Left colon (tissue), 2 donors: ENCODE results near the gene ARL10. TPM values are rescaled to one million over a fixed set of nuclear protein-coding genes. Genes with fewer than 3 reads are reported as not detected.

Experiments
- ATAC-seq: fragments of 200-7000 bp; cut with Tn5 transposase; one replicate; pipeline ENCODE4 v1.9.1; 2020; ENCODE audit warnings: mild to moderate bottlenecking, moderate library complexity
- DNase-seq, 2 donors: peaks; one replicate each; pipeline ENCODE4 v3.0.0-alpha.2; 2020
- intact Hi-C, 2 donors: fragments of 100-400 bp; cut with DNase I in 1 of 2; cut with micrococcal nuclease in 1 of 2; formaldehyde crosslinking; loops; one replicate each; pipeline versions ENCODE4 v1.11.2 to v1.14.0; 2022; cut with DNase I, micrococcal nuclease
- total RNA-seq, 2 donors: library from RNA; stranded (reverse); fragmentation: NEBNext Ultra II Directional; extraction: Animal tissue kit (Norgen Biotek cat#: 25700); gene quantifications; one replicate each; pipeline ENCODE4 v1.2.1, GENCODE V29; 2021
- donor health status: DM: no; HTN: no; CAD: no.
- donor health status: DM: yes; HTN: yes; CAD: no.

Gene ARL10
- total RNA-seq, 2 donors from 2014 or later: 1.0 to 1.8 TPM

DNA sequence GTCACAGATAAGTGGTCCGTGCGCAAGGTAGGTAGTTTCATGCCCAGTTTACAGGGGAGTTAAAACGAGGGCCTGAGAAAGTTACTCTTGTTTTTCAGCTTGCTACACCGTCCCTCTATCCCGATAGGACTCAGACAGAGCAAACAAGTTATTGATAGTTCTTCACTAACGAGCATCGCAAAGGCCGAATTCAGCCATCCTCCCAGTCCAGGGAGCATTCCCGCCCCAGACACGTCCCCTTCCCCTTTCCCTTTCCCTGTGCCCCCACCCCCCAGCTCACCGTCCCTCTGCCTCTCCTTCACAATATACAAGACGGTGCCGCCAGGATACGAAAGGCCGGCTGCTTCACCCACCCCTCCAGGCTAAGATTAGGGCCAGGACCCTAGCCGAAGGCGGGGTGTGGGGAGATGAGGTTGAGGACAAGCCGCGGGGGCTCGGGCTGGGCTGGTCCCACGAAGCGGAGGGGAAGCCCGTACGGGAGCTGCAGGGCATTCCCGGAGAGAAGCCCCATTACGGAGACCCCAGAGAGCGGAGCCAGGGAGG, 4.3 kb upstream of the ARL10 start:
- DNase-seq (peak; percentile 36 to 51), ATAC-seq (peak; percentile 43)
- intact Hi-C loops: no loop called here

GRCh38 chr5:176361437-176362232, 3.7 kb upstream of the ARL10 start, which contains the start of gene KIAA1191:
TSS of gene KIAA1191 (minus strand) at chr5:176361764. CDS start at chr5:176359508, 2,256 bp downstream.
- DNase-seq (peak; percentile 96 to 97), ATAC-seq (peak; percentile 98)
- intact Hi-C loops: no loop called here

DNA sequence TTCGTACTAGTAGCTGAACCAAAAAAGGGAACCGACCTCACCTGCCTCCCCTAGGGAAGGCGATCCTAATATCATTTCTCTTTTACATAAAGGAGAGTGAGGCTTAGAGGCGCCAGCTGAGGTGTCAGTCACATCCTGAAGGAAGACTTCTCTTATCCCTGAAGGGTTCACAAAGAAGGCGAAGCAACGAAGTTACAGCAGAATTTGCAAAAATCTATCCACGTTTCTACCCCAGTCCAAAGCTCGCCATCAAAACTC, 3.1 kb upstream of the ARL10 start:
- intact Hi-C loops: no loop called here
- no peak for ATAC-seq
- DNase-seq: no peak

- intact Hi-C loops: no loop called here
- no peak for DNase-seq
- ATAC-seq: no peak
Measured at GRCh38 chr5:176364765-176365350, 429 bp upstream of the ARL10 start.

DNA sequence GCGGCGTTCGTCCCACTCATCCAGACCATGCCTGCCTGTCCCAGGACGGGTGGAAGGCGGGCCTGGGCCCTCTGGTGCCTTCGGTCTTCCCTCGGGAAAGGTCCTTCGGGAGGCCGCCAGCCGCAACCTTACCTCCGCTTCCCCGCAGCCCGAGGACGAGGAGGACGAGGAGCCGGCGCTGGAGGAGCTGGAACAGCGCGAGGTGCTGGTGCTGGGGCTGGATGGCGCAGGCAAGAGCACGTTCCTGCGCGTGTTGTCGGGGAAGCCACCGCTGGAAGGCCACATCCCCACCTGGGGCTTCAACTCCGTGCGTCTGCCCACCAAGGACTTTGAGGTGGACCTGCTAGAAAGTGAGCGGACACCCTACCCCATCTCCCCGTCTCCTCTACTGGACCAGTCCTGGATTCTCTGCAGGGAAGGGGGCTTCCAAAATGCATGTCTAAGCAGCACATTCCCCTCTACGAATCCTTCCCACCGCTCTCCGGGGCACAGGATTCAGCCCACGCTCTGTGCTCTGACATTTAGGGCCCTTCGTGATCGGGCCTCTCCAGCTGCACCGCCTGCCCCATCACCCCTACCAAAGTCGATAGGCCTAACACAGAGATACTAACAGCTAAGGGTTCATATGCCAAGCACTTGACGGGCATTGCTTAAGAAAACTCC, 1.1 kb downstream of the ARL10 start:
- intact Hi-C loops: no loop called here
- DNase-seq: no peak
- ATAC-seq: no peak

DNA sequence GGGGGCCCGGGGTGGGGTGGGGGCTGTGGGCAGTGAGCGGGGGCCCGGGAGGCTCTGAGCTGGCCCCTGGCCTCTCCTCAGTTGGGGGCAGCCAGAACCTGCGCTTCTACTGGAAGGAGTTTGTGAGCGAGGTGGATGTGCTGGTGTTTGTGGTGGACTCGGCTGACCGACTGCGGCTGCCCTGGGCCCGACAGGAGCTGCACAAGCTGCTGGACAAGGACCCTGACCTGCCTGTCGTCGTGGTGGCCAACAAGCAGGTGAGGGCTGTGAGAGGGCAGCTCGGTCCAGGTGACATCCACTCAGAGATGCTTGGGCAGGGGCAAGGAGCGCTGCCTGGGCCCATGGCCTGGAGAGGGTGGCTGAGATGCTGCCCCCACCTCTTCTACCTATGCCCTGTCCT, 3.4 kb downstream of the ARL10 start:
- no peak for DNase-seq
- no peak for ATAC-seq

DNA sequence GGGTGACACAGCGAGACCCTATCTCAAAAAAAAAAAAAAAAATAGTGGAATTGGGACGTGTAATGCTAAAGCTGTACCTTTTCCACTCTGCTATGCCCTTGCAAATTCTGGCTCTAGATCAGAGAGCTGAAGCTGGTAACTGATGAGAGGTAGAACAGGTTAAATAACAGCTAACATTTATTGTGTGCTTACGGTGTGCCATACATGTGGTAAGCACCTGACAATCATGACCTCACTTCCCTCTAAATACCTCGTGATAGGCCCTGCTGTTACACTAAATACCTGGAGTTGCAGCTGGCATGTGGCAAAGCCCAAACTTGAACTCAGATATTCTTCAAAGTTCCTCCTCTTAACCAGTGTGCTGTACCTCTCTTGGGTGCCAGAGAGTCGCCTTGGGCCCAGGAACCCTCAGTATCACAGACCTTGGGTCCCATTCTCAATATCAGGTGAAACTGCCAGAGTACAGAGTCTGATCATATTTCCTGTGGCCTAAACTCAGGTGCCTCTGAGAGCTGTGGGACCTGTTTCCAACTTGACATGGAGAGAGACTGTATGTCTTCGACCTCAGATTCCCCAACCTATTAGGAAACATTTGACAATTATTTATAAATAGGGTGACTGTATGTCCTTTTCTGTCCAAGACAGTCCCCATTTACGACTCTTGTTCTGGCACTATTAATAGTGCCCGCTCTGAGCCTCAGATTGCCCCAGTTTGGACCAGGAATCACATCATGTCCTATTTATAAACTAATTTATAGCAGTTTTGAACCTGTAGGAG, 4.8 kb downstream of the ARL10 start:
- no peak for DNase-seq
- ATAC-seq: no peak

More for the DNA sequence above, 3.4 kb downstream of the ARL10 start:
- intact Hi-C loops: no loop called here

DNA sequence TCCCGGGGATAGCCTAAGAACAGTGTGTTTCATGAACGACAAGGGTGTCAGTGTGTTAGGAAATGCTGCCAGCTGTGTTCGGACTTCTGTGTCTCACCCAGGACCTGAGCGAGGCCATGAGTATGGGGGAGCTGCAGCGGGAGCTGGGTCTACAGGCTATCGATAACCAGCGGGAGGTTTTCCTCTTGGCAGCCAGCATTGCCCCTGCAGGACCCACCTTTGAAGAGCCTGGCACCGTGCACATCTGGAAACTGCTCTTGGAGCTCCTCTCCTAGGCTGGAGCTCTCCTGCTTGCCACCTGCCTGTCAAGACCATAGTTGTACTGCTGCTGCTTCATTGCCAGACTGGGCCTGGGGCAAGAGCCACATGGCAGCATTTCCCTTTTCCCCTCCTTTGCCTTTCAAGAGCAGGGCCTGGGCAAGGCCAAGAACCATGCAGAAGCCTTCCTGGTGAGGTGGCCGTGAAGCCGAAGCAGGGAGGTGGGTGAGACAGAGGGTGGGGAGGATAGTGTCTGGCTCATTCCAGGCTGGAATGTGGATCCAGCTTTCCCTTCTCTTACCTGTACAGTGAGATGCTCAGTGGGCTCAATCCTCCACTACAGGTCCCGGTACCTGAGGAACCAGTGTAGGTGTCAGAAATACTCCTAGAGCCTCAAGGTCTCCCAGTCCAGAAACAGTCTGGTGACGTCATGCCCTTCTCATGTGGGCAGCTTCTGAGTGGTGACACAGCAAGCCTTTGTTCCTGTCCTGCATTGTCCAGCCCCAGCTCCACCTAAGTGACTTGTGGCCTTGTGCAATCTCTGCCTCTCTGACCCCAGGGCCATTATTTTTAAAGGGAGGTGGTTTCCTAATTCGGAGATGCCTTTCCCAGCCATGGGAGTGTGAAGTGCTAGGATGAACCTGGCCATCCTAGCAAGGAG, 6.6 kb downstream of the ARL10 start:
- ATAC-seq (no peak), DNase-seq (no peak)
- intact Hi-C loops: no loop called here

More for the DNA sequence above, 4.8 kb downstream of the ARL10 start:
- intact Hi-C loops: no loop called here

DNA sequence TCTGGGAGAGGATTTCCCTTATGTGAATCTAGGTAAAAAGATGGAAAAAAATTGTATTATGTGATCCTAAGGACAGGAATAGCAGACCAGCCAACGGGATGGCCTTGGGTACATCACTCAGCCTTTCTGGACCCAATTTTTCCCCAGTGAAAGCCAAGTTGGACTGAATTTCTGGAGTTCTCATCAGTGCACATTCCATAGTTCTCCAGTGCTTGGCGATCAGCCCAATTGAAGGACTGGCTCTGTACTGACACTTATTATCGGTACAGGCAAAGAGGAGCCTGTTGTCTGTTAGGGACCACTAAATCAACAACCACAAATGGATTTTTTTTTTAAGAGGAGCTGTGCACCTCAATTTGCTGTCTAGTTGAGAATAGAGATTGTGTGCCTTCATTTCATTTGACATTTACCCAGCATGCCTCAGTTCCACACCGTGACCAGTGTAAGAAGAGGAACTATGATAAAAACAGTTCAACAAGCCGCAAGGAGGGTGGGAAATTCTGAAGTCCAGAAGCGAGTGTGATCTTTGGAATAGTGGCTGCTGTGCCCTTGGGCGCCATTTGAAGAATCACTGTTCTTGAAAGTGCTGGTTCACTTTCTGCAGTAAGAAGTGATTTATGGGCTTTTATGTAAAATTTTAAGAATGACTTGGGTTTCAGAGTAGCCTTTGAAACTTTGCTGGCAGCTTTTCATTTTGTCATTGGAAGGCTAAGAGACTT, 8.0 kb downstream of the ARL10 start:
- intact Hi-C loops: no loop called here
- ATAC-seq (no peak), DNase-seq (no peak)

- ATAC-seq (no peak), DNase-seq (no peak)
- intact Hi-C loops: no loop called here
Measured at GRCh38 chr5:176379881-176380280, 14.6 kb downstream of the ARL10 start.

- intact Hi-C loops: no loop called here
- ATAC-seq: no peak
- no peak for DNase-seq
Measured at GRCh38 chr5:176381423-176381822, 16.1 kb downstream of the ARL10 start.

DNA sequence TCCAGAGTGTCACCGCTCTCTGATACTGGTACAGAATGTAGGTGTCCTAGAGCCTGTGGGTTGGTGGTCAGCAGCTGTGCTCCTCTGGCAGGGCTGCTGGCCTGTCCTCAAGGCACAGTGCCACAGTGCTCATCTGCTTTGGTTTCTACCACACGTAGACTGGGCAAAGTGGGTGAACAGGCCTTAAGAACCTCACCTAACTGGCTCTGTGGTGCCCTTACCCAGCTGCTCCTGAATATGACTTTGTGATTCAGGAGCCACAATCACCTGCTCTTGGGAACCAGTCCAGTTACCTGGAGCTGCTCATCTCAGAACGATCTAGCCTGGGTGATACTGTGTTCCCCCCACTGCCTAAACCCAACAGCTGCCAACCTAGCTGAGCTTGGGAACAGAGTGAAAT, 16.7 kb downstream of the ARL10 start:
- intact Hi-C loops: no loop called here
- ATAC-seq: no peak

GRCh38 chr5:176382721-176383120, 17.4 kb downstream of the ARL10 start:
- no peak for ATAC-seq
- DNase-seq: no peak

More for the DNA sequence above, 16.7 kb downstream of the ARL10 start:
- no peak for DNase-seq

GRCh38 chr5:176383248-176383905, 18.1 kb downstream of the ARL10 start:
- intact Hi-C loops: no loop called here
- ATAC-seq (no peak), DNase-seq (no peak)

More at GRCh38 chr5:176382721-176383120, 17.4 kb downstream of the ARL10 start:
- intact Hi-C loops: no loop called here

- ATAC-seq (no peak), DNase-seq (no peak)
- intact Hi-C loops: no loop called here
Measured at GRCh38 chr5:176383961-176384360, 18.7 kb downstream of the ARL10 start.

DNA sequence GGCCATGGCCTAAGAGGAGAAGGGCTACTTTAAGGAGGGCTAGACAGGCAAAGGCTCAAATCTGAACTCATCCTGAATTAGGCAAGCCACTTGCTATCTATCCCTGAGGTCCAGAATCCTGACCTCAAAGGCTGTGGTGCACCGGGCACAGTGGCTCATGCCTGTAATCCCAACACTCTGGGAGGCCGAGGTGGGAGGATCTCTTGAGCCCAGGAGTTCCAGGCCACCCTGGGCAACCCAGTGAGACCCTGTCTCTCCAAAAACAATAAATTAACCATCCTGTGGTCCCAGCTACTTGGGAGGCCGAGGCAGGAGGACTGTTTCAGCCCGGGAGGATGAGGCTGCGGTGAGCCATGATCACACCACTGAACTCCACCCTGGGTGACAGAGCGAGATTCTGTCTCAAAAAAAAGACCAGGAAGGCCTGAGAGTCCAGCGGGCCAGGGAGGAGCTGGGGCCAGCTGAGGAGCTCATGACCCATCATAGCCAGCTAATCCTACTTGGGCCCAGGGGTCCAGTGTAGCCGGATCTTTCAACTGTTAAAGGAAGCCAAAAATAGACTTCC, 19.2 kb downstream of the ARL10 start:
- no peak for ATAC-seq
- intact Hi-C loops: no loop called here
- no peak for DNase-seq

DNA sequence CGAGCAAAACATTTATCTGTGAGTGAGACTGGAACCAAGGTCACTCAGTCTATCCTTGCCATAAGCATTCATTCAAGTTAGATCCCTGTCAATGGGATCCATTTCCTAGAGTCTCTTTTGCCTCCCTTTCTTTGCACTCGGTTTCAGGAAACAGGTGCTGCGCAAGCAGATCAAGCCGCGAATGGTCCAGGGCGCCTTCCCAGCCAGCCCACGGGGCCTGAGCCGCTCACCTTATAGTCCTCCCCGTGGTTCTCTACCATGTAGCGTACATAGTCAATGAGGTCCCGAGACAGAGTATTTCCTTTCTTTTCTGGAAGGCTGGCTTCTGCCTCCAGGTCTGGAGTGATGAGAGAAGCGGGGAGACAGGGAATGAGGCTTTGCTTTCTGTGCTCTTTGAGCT, 19.7 kb downstream of the ARL10 start:
- DNase-seq (no peak), ATAC-seq (no peak)
- intact Hi-C loops: no loop called here
